Sigmoid colon (tissue), 7 donors: ENCODE measurements around the gene CYBC1. TPM values are rescaled to one million over a fixed set of nuclear protein-coding genes. Genes with fewer than 3 reads are reported as not detected.

Experiments used
- DNase-seq: peaks from one replicate; pipeline ENCODE4 v3.0.0-alpha.2; 2019
- H3K27ac ChIP-seq, 4 donors: fragments of 200-600 bp; sonication (generic); one replicate each; pipeline ENCODE4 v1.5.1; 2016 to 2019; ENCODE audit warnings: mild to moderate bottlenecking in 1 of 4
- H3K27me3 ChIP-seq, 3 donors: fragments of 200-600 bp; sonication (generic); one replicate each; pipeline ENCODE4 v1.5.1; 2019; ENCODE audit warnings: mild to moderate bottlenecking in 1 of 3
- H3K36me3 ChIP-seq, 4 donors: fragments of 200-600 bp; sonication (generic); one replicate each; pipeline ENCODE4 v1.5.1; 2016 to 2019
- H3K4me1 ChIP-seq, 4 donors: fragments of 200-600 bp; sonication (generic); one replicate each; pipeline ENCODE4 v1.5.1; 2017 to 2019
- H3K4me3 ChIP-seq, 4 donors: fragments of 200-600 bp; sonication (generic); one replicate each; pipeline ENCODE4 v1.5.1; 2017 to 2019; ENCODE audit warnings: mild to moderate bottlenecking in 2 of 4, moderate library complexity in 1 of 4
- H3K9me3 ChIP-seq, 4 donors: fragments of 200-600 bp in 3 of 4; sonication (generic) in 3 of 4; one replicate each; pipeline versions ENCODE4 v1.5.1 to v1.6.1; 2013 to 2019
- EP300 ChIP-seq, 4 donors: sonication (generic); formaldehyde crosslinking; IDR thresholded peaks; one replicate each; pipeline ENCODE4 v1.6.1; 2017; ENCODE audit warnings: antibody characterized with exemption in 4 of 4
- POLR2A ChIP-seq, 2 donors: fragments of 450-650 bp; IDR thresholded peaks; one replicate each; pipeline ENCODE4 v1.6.1; 2016; ENCODE audit warnings: antibody characterized with exemption in 2 of 2, mild to moderate bottlenecking in 2 of 2, moderate library complexity in 2 of 2
- POLR2AphosphoS5 ChIP-seq, 4 donors: sonication (generic); formaldehyde crosslinking; IDR thresholded peaks; one replicate each; pipeline ENCODE4 v1.6.1; 2017; ENCODE audit warnings: antibody characterized with exemption in 4 of 4
- WGBS, 2 donors: extraction: QIAGEN DNeasy Blood & Tissue Kit; methylation state at CpG; one replicate each; pipeline ENCODE4 v1.1.7; 2013; 5-methylcytosine and 5-hydroxymethylcytosine counted together
- intact Hi-C: fragments of 100-400 bp; cut with DNase I; formaldehyde crosslinking; loops from one replicate; pipeline ENCODE4 v1.15.1; 2023
- polyA plus RNA-seq, 3 donors: library from polyadenylated mRNA; stranded (reverse); fragments of 200-250 nt; gene quantifications; one replicate each; pipeline ENCODE4 v1.2.3, GENCODE V29; 2013
- total RNA-seq, 4 donors: library from RNA; depleted of rRNA; stranded (reverse); fragments of >200 nt; gene quantifications; one replicate each; pipeline ENCODE4 v1.1.0, GENCODE V29; 2016
- TF ChIP-seq, protein P1 (sequence below), 4 experiments: fragments of 450-650 bp in 3 of 4; fragments of 200-600 bp in 1 of 4; IDR thresholded peaks; one replicate each; pipeline ENCODE4 v1.5.1; 2016 to 2019; ENCODE audit warnings: antibody characterized with exemption in 4 of 4, mild to moderate bottlenecking in 3 of 4, moderate library complexity in 2 of 4
- donor health status: healthy with polysubstance abuse.
- donor health status: Bipolar disorder and iron deficiency.
- donor health status: healthy.

The CYBC1 gene
- total and polyA plus RNA-seq, 7 donors = 22.8 to 116 (median 39.9) TPM

DNA sequence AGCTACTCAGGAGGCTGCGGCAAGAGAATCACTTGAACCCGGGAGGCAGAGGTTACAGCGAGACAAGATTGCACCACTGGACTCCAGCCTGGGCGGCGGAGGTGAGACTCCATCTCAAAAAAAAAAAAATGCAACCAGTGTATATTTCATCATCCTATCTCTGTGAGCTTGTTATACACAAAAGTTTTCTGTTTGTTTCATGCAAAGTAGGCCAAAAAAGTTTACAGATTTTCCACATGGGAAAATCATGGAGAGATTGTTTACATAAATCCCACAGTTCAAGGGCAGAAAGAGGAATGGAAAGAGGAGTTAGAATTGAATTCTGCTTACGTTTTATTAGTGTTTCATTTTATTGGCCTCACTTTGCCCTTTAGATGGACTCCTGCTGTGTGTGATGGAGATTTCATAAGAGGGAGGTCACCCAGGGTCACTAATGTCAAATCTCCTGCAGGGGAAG is 32.7 kb upstream of the CYBC1 start:
- 81 to 86% methylated on average over 6 of the region's 6 CpGs for WGBS, 2 donors
- intact Hi-C loops = no loop called here
- Histone ChIP-seq H3K4me1 (no peaks in the 10 kb centered on the region), H3K36me3 (peaks cover 49 to 100% (median 63%) of the 10 kb centered on the region in 4 donors), H3K4me3 (no peak overlapping the region), H3K9me3 (no peaks in the 10 kb centered on the region), H3K27ac (no peak overlapping the region), H3K27me3 (no peaks in the 10 kb centered on the region)
- no peak for DNase-seq
- TF ChIP-seq, protein P1, sequence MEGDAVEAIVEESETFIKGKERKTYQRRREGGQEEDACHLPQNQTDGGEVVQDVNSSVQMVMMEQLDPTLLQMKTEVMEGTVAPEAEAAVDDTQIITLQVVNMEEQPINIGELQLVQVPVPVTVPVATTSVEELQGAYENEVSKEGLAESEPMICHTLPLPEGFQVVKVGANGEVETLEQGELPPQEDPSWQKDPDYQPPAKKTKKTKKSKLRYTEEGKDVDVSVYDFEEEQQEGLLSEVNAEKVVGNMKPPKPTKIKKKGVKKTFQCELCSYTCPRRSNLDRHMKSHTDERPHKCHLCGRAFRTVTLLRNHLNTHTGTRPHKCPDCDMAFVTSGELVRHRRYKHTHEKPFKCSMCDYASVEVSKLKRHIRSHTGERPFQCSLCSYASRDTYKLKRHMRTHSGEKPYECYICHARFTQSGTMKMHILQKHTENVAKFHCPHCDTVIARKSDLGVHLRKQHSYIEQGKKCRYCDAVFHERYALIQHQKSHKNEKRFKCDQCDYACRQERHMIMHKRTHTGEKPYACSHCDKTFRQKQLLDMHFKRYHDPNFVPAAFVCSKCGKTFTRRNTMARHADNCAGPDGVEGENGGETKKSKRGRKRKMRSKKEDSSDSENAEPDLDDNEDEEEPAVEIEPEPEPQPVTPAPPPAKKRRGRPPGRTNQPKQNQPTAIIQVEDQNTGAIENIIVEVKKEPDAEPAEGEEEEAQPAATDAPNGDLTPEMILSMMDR (IDR thresholded peaks at IDR 0.05) = no peak
- no peak for TF ChIP-seq POLR2A (IDR thresholded peaks at IDR 0.05)
- TF ChIP-seq POLR2AphosphoS5 (IDR thresholded peaks at IDR 0.05) = no peak
- TF ChIP-seq EP300 (IDR thresholded peaks at IDR 0.05) = no peak

DNA sequence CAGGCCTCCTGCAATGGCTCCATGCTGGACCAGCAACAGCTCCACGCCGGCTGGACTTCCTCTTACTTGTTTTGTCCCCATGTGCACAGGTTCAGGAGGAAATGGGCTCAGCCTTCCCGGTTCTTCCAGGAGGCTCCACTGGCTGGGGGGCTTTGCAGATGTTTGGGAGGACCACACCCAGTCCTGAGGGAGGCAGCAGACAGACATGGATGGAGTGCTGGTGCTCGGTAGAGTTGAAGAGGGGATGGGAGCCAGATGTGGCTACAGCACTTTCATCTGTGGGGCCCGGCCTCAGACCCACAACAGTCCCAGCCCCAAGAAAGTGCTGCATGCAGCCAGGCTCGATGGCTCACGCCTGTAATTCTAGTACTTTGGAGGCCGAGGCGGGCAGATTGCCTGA is 29.8 kb upstream of the CYBC1 start:
- WGBS, 2 donors = 88 to 95% methylated on average over 9 of the region's 9 CpGs
- no peak overlapping the region for H3K4me3 ChIP-seq

DNA sequence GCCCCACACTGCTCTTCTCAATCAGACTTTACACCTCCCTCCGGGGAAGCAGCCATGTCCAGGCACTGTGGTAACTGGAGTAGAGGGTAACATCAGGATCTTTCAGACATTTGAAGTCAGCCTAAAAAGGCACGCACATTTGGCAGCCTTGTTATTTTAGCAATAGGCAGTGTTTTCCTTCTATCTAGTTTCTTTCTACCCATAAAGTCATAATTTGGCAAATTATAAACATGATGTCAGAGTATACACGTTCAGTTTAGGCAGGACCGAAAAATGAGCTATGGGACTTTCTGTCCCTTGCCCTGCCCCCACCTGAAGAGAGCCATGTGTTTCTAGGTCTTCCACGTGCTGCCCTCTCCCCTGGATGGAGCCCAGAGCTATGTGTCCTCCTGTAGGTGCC is 29.1 kb upstream of the CYBC1 start:
- Histone ChIP-seq H3K4me3 (no peak overlapping the region), H3K9me3 (no peaks in the 10 kb centered on the region), H3K27me3 (no peaks in the 10 kb centered on the region), H3K27ac (peak overlapping the region in 1 of 4 donors; percentile 48), H3K4me1 (no peaks in the 10 kb centered on the region), H3K36me3 (peaks cover 38 to 99% (median 48%) of the 10 kb centered on the region in 4 donors)
- TF ChIP-seq EP300 (IDR thresholded peaks at IDR 0.05) = no peak
- no peak for TF ChIP-seq POLR2A (IDR thresholded peaks at IDR 0.05)
- TF ChIP-seq, protein P1 (IDR thresholded peaks at IDR 0.05) = no peak
- no peak for TF ChIP-seq POLR2AphosphoS5 (IDR thresholded peaks at IDR 0.05)
- intact Hi-C loops = no loop called here
- no peak for DNase-seq
- 86 to 92% methylated on average over 5 of the region's 5 CpGs for WGBS, 2 donors

More for the DNA sequence above, 29.8 kb upstream of the CYBC1 start:
- TF ChIP-seq POLR2A (IDR thresholded peaks at IDR 0.05) = no peak
- no peak for DNase-seq
- H3K9me3 ChIP-seq = no peaks in the 10 kb centered on the region
- no peaks in the 10 kb centered on the region for H3K4me1 ChIP-seq
- peaks cover 43 to 99% (median 51%) of the 10 kb centered on the region in 4 donors for H3K36me3 ChIP-seq
- H3K27ac ChIP-seq = peak overlapping the region in 1 of 4 donors; percentile 48
- H3K27me3 ChIP-seq = no peaks in the 10 kb centered on the region
- intact Hi-C loops = no loop called here

DNA sequence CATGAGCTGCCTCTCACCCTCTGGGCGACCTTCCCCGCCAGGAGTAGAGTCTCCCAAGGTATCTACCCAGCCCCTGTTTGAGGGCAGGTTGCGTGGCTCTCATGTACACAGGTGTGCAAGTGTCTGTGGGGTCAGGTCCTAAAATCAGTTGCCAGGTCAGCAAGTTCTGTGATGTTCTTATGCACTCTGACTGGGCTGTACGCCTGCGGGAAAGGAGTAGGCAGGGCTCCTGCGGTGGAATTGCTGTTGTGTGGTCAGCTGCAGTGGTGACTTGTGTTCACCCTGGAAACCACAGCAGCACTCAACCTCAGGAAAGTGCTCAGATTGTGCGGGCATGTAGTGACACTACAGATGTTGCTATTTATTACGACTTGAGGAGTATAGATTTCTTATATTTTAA is 27.4 kb upstream of the CYBC1 start:
- DNase-seq = no peak
- Histone ChIP-seq H3K9me3 (no peaks in the 10 kb centered on the region), H3K27ac (no peak overlapping the region), H3K27me3 (no peaks in the 10 kb centered on the region), H3K4me3 (no peak overlapping the region), H3K36me3 (peaks cover 27 to 99% (median 44%) of the 10 kb centered on the region in 4 donors), H3K4me1 (no peaks in the 10 kb centered on the region)
- WGBS, 2 donors = 84 to 93% methylated on average over 8 of the region's 8 CpGs
- intact Hi-C loops = no loop called here
- TF ChIP-seq POLR2A (IDR thresholded peaks at IDR 0.05) = no peak
- TF ChIP-seq POLR2AphosphoS5 (IDR thresholded peaks at IDR 0.05) = no peak
- TF ChIP-seq, protein P1 (IDR thresholded peaks at IDR 0.05) = no peak
- no peak for TF ChIP-seq EP300 (IDR thresholded peaks at IDR 0.05)

DNA sequence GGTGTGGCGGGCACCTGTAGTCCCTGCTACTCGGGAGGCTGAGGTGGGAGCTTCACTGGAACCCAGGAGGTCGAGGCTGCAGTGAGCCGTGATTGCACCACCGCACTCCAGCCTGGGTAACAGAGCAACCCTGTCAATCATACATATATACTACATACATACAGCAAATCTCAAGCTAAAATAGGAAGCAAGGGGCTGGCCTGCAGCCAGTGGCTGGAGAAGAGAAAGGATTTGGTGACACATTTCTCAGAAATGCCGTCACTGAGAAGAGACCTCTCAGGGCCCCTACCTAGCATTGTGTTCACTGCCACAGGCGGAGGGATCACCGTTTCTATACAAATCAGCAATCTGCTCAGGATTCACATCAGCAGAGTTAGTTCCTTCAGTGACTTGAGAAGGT is 24.9 kb upstream of the CYBC1 start:
- H3K4me1 ChIP-seq = no peaks in the 10 kb centered on the region
- H3K9me3 ChIP-seq = no peaks in the 10 kb centered on the region
- no peak for TF ChIP-seq POLR2AphosphoS5 (IDR thresholded peaks at IDR 0.05)
- TF ChIP-seq, protein P1 (IDR thresholded peaks at IDR 0.05) = no peak
- no peak for TF ChIP-seq EP300 (IDR thresholded peaks at IDR 0.05)
- TF ChIP-seq POLR2A (IDR thresholded peaks at IDR 0.05) = no peak
- H3K27ac ChIP-seq = no peak overlapping the region
- WGBS, 2 donors = 94% methylated on average over 8 of the region's 8 CpGs
- peaks cover 26 to 92% (median 45%) of the 10 kb centered on the region in 4 donors for H3K36me3 ChIP-seq
- no peak for DNase-seq
- intact Hi-C loops = no loop called here
- H3K4me3 ChIP-seq = no peak overlapping the region
- no peaks in the 10 kb centered on the region for H3K27me3 ChIP-seq
